ENCODE results near the gene LHPP. TPM values are rescaled to one million over a fixed set of nuclear protein-coding genes. Genes with fewer than 3 reads are reported as not detected.

Gene LHPP
- total RNA-seq, 1 experiment from 2014 or later, result 6.6 TPM

- no peak overlapping the region for H2AFZ ChIP-seq (ENCODE audit: low read length)
- no peaks in the 10 kb centered on the region for H3K9me2 ChIP-seq (replicated peaks; ENCODE audit: low read length)
- no peak overlapping the region for H3K27ac ChIP-seq (ENCODE audit: low read length)
- TF ChIP-seq EZH2phosphoT487 (IDR thresholded peaks at IDR 0.05; ENCODE audit: borderline replicate concordance, low read length), result no peak
- H3K27me3 ChIP-seq (ENCODE audit: low read length), result no peaks in the 10 kb centered on the region
- H3K4me1 ChIP-seq (ENCODE audit: insufficient read depth, low read length), result peaks cover 11% of the 10 kb centered on the region
- H3K9me3 ChIP-seq (ENCODE audit: low read length), result no peaks in the 10 kb centered on the region
- H3K36me3 ChIP-seq (ENCODE audit: low read depth, low read length), result no peaks in the 10 kb centered on the region
- ATAC-seq (no peak), DNase-seq (no peak)
- no peaks in the 10 kb centered on the region for H3K79me2 ChIP-seq (ENCODE audit: low read length)
- CTCF ChIA-PET, result no interaction called here
- BruUV-seq (replicated peaks), result no TSS peak
- H3K4me3 ChIP-seq (ENCODE audit: low read length), result no peak overlapping the region
- H3F3A ChIP-seq (ENCODE audit: low read length, unreplicated experiment), result no peaks in the 10 kb centered on the region
- intact Hi-C loops (cut with micrococcal nuclease), result no loop called here
- no peaks in the 10 kb centered on the region for H4K20me1 ChIP-seq (ENCODE audit: low read length)
- no peak overlapping the region for H3K4me2 ChIP-seq (ENCODE audit: low read length)
- POLR2A ChIA-PET (ENCODE audit: unreplicated experiment), result interaction anchor here (0.6 kb wide), 1 partner anchor 163 kb away, joined by 4 read pairs; the partner anchor contains the start of gene EEF1AKMT2
- H3K9ac ChIP-seq (ENCODE audit: low read length), result no peak overlapping the region
These were observed 166.4 kb downstream of the LHPP start for GRCh38 chr10:124627866-124628675.

DNA sequence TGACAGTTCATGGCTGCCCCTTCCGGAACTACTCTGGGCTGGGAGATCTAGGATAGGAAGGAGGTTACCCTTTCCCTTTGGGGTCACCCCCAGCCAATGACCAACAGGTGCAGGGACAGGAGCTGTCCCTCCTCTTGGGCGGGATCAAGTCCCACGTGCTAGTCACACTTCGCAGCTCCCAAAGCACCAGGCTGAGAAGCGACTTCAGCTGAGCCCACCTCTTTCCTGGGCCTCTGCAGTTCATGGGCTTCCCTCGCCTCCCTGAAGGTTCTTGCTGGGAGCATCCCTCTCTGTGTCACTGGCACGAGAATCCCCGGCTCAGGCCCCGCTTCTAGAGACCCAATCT, 167.0 kb downstream of the LHPP start:
- Histone ChIP-seq H3K9me2 (replicated peaks; ENCODE audit: low read length) (no peaks in the 10 kb centered on the region), H3K9me3 (ENCODE audit: low read length) (no peaks in the 10 kb centered on the region), H3K27me3 (ENCODE audit: low read length) (no peaks in the 10 kb centered on the region), H3K4me1 (ENCODE audit: insufficient read depth, low read length) (peaks cover 11% of the 10 kb centered on the region), H3F3A (ENCODE audit: low read length, unreplicated experiment) (no peaks in the 10 kb centered on the region), H3K36me3 (ENCODE audit: low read depth, low read length) (no peaks in the 10 kb centered on the region), H2AFZ (ENCODE audit: low read length) (no peak overlapping the region), H3K79me2 (ENCODE audit: low read length) (no peaks in the 10 kb centered on the region), H3K27ac (ENCODE audit: low read length) (no peak overlapping the region), H4K20me1 (ENCODE audit: low read length) (no peaks in the 10 kb centered on the region), H3K4me2 (ENCODE audit: low read length) (no peak overlapping the region), H3K4me3 (ENCODE audit: low read length) (no peak overlapping the region), H3K9ac (ENCODE audit: low read length) (no peak overlapping the region)
- intact Hi-C loops (cut with micrococcal nuclease), result no loop called here
- ATAC-seq, result no peak
- no peak for TF ChIP-seq EZH2 (IDR thresholded peaks at IDR 0.05; ENCODE audit: low read length, unreplicated experiment)
- TF ChIP-seq, protein P1, sequence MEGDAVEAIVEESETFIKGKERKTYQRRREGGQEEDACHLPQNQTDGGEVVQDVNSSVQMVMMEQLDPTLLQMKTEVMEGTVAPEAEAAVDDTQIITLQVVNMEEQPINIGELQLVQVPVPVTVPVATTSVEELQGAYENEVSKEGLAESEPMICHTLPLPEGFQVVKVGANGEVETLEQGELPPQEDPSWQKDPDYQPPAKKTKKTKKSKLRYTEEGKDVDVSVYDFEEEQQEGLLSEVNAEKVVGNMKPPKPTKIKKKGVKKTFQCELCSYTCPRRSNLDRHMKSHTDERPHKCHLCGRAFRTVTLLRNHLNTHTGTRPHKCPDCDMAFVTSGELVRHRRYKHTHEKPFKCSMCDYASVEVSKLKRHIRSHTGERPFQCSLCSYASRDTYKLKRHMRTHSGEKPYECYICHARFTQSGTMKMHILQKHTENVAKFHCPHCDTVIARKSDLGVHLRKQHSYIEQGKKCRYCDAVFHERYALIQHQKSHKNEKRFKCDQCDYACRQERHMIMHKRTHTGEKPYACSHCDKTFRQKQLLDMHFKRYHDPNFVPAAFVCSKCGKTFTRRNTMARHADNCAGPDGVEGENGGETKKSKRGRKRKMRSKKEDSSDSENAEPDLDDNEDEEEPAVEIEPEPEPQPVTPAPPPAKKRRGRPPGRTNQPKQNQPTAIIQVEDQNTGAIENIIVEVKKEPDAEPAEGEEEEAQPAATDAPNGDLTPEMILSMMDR (conservative IDR thresholded peaks at IDR 0.05; ENCODE audit: low read depth, low read length), result no peak
- no peak for TF ChIP-seq EZH2phosphoT487 (IDR thresholded peaks at IDR 0.05; ENCODE audit: borderline replicate concordance, low read length)
- no TSS peak for BruUV-seq (replicated peaks)
- ChIA-PET POLR2A (ENCODE audit: unreplicated experiment) (interaction anchor here (0.6 kb wide), 2 partner anchors 9 to 163 kb away, joined by 4 to 6 read pairs; partner anchors contain the start of gene EEF1AKMT2), CTCF (no interaction called here)
- DNase-seq, result no peak

DNA sequence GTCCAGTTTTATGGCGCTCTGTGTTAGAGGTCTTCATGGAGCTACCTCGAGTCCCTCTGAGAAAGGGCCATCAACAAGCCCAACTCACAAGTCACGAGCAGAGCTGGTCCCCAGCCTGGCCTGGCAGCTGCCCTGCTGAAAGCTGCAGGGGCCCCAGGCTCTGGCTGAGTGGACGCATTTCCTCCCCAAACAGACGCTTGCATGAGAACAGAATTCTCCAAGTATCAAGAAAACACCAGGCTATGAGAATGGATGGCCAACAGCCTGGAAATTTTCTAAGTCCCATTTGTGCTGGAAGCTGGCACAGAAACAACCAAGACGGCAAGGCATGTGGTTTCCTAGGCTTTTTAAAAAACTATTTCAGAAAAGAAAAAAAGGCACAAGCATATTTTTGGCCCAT, 167.8 kb downstream of the LHPP start:
- H3F3A ChIP-seq (ENCODE audit: low read length, unreplicated experiment), result no peaks in the 10 kb centered on the region
- no peaks in the 10 kb centered on the region for H3K36me3 ChIP-seq (ENCODE audit: low read depth, low read length)
- CTCF ChIA-PET, result no interaction called here
- intact Hi-C loops (cut with micrococcal nuclease), result no loop called here
- TF ChIP-seq, protein P1 (conservative IDR thresholded peaks at IDR 0.05; ENCODE audit: low read depth, low read length), result no peak
- TF ChIP-seq EZH2 (IDR thresholded peaks at IDR 0.05; ENCODE audit: low read length, unreplicated experiment) (no peak), EZH2phosphoT487 (IDR thresholded peaks at IDR 0.05; ENCODE audit: borderline replicate concordance, low read length) (no peak)
- no peak overlapping the region for H3K4me3 ChIP-seq (ENCODE audit: low read length)
- H3K9me2 ChIP-seq (replicated peaks; ENCODE audit: low read length), result no peaks in the 10 kb centered on the region
- no TSS peak for BruUV-seq (replicated peaks)
- no peak overlapping the region for H3K4me2 ChIP-seq (ENCODE audit: low read length)
- no peak overlapping the region for H3K27ac ChIP-seq (ENCODE audit: low read length)
- no peak overlapping the region for H3K9ac ChIP-seq (ENCODE audit: low read length)
- H3K79me2 ChIP-seq (ENCODE audit: low read length), result no peaks in the 10 kb centered on the region
- ATAC-seq, result no peak
- H4K20me1 ChIP-seq (ENCODE audit: low read length), result no peaks in the 10 kb centered on the region
- no peaks in the 10 kb centered on the region for H3K27me3 ChIP-seq (ENCODE audit: low read length)
- peaks cover 11% of the 10 kb centered on the region for H3K4me1 ChIP-seq (ENCODE audit: insufficient read depth, low read length)
- no peak for DNase-seq
- H2AFZ ChIP-seq (ENCODE audit: low read length), result no peak overlapping the region
- no peaks in the 10 kb centered on the region for H3K9me3 ChIP-seq (ENCODE audit: low read length)
- POLR2A ChIA-PET (ENCODE audit: unreplicated experiment), result interaction anchor here (0.6 kb wide), 1 partner anchor 10 kb away, joined by 6 read pairs; no protein-coding TSS in a partner anchor
